ENCODE measurements around the gene COQ3.
A peak's percentile ranks its signal among the peaks of the same experiment; 100 is the strongest.

COQ3 gene, protein sequence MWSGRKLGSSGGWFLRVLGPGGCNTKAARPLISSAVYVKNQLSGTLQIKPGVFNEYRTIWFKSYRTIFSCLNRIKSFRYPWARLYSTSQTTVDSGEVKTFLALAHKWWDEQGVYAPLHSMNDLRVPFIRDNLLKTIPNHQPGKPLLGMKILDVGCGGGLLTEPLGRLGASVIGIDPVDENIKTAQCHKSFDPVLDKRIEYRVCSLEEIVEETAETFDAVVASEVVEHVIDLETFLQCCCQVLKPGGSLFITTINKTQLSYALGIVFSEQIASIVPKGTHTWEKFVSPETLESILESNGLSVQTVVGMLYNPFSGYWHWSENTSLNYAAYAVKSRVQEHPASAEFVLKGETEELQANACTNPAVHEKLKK

DNA sequence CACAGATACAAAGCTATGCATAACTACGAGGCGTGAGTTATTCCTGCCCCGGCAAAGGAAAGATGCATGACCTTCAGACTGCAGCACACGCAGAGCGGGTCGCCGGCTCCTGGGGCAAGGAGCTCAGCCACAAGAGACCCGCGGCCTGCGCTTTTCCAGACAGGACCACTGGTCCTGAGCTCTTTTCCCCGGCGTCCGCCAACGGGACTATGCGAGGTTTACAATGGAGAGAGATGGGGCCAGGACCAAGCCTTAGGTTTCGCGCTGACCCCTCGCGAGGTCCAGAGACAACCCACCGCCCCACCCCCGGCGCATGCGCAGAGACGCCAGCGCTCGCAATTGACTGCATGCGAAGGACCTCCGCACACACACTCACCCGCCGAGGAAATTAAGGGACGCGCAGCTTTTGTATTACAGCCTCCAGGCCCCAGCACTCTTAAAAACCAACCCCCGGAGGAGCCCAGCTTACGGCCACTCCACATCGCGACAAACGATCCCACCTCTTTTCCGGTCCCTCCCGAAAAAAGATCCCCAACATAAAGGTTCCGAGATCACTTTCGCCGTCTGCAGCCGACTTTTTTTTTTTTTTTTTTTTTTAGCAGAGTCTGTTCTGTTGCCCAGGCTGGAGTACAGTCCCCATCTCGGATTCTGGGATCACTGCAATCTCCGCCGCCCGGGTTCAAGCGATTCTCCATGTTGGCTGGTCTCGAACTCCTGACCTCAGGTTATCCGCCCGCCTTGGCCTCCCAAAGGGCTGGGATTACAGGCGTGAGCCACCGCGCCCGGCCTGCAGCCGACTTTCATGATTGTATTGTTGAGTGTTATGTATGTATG lies at the start of gene COQ3:
Gene COQ3, minus strand, starts transcription at position 498 of the 834 bp plus-strand sequence. Its CDS starts 16 bp downstream, at position 482.
- peak; percentile 62 for FAIRE-seq
- DNase-seq (ENCODE audit: extremely low spot score, insufficient read length, low read depth), result peak; percentile 78

DNA sequence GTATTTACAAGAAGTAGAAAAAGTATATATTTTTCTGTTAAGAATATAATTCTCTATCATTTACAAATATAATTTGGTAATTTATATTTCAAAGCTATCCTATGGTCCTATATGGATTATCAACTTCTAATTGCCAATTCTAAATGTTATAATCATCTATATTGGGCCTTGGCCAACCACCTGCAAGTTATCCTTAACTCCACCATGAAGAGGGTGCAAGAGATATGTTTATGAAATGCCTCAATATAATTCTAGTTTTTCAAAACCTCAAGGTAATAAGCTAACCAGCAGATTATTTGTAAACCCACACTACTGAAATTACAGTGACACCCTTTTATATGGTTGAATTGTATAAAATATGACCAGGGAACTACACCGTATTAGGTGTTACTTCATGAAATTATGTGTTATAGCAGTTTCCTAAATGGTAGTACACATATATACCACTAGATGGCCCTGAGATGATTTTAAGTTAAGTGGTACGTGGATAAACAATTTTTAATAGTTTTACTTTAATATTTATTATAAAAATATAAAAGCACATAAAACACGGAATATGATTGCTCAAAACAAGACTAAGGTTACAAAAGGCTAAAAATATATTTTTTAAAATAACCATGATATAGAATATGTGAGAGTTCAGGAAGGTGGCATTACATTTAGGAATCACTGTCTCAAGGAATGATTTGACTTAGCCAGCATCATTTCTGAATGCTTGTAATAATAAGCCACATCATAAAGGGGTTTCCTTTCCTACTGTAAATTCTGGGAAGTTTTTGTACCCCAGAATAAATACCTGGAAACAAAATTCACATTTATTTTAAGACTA lies 40.9 kb upstream of the COQ3 start:
- DNase-seq (ENCODE audit: extremely low spot score, insufficient read length, low read depth) (no peak), FAIRE-seq (peak; percentile 68)

DNA sequence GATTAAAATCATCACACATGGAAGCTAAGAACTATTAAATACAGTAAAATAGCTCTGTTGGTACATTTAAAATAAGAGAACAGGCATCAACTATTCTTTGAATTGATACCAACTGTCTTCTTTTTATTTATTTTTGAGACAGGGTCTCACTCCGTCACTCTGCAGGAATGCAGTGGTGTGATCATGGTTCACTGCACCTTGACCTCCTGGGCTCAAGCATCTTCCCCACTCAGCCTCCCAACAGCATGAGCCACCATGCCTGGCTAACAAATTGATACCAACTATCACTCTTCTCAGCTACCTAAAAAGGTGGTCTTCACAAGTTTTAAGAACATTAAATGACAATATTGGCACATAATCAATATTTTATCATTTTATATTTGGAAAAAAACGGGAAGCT lies 38.9 kb upstream of the COQ3 start:
- FAIRE-seq, result no peak
- DNase-seq (ENCODE audit: extremely low spot score, insufficient read length, low read depth), result no peak

DNA sequence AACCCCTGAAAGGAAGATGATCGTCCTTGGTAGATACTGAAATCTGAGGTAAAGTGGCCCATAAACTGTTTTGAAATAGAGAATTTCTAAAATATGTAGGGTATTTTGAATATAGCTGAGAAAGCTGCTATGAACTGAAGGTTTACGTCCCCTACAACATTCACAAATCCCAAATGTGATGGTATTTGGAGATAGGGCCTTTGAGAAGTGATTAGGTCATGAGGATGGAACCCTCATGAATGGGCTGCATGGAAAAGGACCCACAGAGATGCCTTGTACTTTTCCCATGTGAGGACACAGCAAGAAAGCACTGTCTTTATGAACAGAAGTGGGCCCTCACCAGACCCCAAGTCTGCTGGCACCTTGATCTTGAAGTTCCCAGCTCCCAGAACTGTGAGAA lies 37.9 kb upstream of the COQ3 start:
- no peak for DNase-seq (ENCODE audit: extremely low spot score, insufficient read length, low read depth)
- no peak for FAIRE-seq

DNA sequence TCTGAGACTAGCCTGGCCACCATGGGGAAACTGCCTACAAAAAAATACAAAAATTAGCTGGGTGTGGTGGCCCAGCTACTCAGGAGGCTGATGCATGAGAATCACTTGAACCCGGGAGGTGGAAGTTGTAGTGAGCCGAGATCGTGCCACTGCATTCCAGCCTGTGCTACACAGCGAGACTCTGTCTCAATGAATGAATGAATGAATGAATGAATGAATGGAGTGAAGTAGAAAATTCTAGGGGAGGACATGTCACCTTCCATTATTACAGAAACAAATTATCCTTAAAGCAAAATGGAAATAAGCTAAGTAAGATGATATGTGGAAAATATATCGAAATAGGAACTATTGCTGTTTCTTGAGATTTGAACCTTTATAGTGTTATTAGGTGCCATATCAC lies 34.0 kb upstream of the COQ3 start:
- DNase-seq (ENCODE audit: extremely low spot score, insufficient read length, low read depth), result no peak
- no peak for FAIRE-seq

DNA sequence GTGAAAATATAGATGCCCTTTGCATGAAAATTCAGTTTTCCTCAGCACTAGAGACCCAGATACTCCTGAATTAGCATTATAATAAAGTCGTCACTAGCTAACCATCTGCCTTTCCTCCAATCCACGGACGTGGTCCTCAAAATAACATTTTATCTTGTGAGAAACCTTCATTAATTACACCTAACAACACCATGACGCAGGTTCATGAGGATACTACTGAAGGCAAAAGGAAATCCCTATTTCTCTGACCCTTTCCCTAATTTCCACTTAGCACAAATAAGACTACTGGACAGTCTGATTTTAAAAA lies 32.4 kb upstream of the COQ3 start:
- FAIRE-seq (no peak), DNase-seq (ENCODE audit: extremely low spot score, insufficient read length, low read depth) (no peak)

DNA sequence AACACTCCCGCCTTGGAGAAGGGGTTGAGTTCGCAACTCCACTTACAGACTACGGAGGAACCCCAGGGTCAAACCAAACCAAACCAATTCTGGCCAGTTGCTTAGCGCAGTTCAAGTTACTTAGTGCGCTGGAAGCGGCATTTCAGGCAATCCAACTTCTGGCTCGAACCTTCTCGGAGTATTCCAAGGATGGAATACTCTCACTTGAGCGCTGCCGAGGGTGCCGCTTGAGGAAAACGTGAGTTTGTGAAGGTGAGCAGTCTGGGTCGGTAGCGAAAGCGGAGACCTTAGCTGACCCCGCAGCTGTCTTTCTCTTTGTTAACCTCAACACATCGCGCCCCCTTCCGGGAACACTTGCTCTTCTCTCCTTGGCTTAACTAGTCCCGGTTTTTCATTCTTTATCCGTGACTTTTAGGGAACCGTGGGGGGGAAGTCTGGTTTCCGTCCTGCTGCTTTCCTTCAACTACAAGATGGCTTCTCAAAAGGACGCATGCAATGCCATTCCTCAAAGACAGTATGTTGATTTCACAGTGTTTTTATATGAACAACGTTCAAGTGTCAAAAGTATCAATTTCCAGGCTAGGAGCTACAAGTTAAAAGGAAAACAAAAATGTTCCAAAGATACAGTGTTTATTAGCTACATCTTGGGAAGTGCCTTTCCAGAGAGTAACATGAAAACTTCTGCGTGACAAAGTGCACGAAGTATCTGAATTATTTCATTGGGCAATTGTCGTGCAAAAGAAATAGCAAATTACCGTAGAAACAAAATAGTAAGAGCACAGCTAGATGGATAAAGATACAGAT lies 31.9 kb upstream of the COQ3 start:
- DNase-seq (ENCODE audit: extremely low spot score, insufficient read length, low read depth) (no peak), FAIRE-seq (no peak)

DNA sequence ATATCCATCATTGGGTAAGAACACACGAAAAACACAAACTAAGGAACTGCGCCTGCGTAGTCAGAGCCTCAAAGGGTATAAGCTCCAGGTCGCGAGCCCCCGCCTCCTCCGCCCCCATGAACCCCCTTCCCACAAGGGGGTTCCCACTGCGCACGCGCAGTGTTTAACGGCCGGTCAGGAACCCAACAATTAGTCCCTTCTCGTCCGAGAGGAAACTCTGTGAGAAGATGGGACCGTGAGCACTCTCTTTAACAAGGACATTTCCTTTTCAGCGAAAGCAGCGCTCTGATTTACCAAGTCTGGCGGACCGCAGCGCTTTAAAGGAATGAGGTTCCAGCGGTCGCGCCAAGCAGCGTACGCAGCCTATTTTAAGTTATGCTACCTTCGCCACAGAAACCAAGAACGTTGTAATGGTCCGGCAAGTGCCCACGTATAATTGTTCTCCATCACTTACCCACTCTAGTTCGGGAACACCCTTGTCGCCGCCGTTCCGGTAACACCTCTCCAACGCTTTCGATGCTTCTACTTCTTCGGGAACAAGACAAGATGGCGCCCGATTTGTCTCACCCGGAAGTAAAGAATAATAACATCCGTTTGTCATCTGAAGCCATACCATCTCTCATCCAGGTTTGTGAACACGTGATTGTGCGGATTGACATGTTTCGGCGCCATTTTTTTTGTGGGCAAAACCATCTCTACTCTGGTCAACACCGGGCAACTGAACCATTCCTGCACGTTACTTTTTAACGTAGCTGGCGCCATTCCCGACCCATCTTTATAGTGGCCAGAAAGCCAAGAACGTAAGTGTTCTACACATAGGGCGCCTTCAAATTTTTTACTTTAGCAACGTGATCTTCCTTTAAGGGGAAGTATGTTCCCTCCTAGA lies 31.0 kb upstream of the COQ3 start, which contains the start of gene PNISR:
Gene PNISR, minus strand, starts transcription at position 548 of the 886 bp plus-strand sequence. CDS start 10,649 bp downstream, outside the sequence.
- FAIRE-seq (peak; percentile 97), DNase-seq (ENCODE audit: extremely low spot score, insufficient read length, low read depth) (peak; percentile 77)

DNA sequence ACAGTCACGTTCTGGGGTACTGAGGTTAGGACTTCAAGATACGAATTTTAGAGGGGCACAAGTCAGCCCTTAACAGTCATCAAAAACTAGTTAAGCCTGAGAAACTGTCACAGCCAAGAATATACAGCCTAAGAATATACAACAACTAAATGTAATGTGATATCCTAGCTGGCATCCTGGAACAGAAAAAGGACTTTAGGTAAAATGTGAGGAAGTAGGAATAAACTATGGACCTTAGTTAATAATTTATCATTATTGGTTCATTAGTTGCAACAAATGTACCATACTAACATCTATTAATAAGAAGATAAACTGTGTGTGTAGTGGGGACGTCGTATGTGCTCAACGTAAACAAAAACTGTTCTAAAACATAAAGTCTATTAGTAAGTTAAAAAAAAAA lies 30.0 kb upstream of the COQ3 start:
- DNase-seq (ENCODE audit: extremely low spot score, insufficient read length, low read depth) (no peak), FAIRE-seq (no peak)

DNA sequence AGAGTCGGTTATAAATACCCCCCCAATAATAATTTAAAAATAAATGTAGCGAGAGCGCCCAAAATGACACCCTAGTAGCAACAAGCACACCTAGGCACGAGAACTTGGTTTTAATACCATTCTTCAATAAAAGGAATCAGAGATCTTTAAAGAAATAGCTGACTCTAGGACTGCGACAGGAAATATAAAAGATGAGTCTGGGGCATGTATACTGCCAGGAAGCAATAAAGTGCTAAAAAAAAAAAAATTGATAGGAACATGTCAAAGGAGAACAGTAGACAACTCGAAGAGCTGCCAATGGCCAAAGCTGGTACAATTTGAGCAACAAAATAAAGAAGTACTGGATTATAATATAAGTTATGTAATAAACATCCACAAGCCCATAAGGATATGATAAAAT lies 28.9 kb upstream of the COQ3 start:
- FAIRE-seq, result no peak

DNA sequence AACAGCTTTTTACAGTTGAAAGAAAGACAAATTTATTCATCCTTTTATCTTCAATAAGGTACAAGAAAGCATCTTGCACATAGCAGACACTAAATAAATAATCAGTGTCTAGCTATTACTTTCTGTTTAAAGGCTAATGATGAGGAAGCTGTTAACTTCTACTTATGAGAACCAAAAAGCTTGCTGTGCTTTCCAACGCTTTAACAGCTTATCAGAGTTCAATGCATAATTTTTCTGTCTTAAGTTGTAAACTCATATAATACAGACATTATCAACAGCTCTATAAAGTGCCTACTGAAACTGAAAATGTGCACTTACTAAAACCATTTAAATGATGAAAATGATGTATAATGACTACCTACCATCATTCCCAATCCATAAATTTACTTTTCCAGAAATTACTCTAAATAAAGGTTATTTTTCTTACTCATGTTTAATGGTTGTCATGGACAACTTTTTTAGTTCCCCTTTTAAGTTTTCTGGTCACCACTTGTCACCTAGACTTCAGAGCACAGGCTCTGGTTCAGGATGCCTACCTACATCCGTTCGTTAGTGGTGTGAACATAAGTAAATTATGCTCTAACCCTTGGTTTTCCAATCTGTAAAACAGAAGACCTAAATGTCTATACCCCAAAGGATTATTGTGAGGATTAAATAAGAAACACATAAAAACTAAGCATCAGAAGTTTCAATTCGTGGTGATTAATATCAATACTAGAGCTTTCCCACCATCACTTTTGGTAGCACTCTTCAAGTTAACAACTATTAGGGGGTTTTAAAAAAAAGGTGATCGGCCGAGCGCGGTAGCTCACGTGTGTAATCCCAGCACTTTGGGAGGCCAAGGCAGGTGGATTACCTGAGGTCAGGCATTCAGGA lies 23.1 kb upstream of the COQ3 start:
- peak; percentile 61 for FAIRE-seq
- no peak for DNase-seq (ENCODE audit: extremely low spot score, insufficient read length, low read depth)

More for the DNA sequence above, 28.9 kb upstream of the COQ3 start:
- DNase-seq (ENCODE audit: extremely low spot score, insufficient read length, low read depth), result no peak

DNA sequence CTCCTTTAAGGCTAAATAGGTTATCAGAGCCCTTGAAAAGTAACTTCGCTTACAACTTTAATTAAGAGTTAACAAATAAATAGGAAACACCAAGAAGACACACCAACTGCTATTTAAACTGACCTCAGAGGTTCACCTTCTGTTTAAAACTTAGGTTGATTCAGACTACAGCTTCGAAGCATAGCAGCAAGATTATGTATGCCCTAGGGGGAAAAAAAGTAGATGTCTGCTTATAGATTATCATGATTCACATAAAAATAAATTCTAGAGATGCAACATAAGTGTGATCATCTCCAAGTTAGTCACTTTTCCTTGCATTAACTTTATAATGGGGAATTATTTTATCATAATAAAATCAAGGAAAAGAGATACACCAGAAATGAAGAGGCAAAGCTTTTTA lies 22.2 kb upstream of the COQ3 start:
- no peak for DNase-seq (ENCODE audit: extremely low spot score, insufficient read length, low read depth)
- peak; percentile 29 for FAIRE-seq

DNA sequence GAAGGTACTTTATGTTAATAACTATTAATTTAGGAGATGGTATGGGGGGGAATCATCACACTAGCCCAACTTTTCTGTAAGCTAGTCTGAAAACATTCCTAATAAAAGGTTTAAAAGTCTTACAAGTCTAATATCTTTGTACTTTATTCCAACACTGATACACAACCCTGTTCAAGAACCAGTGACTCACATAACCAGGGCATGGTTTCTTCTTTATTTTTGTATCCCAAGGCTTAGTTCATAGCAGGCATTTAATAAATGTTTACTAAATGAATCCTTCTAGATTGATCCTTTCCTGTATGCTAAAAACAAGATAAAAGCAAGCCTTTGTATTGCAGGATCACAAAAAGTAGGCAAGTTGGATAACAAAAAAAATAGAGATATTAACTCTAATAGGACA lies 21.5 kb upstream of the COQ3 start:
- peak; percentile 26 for FAIRE-seq

DNA sequence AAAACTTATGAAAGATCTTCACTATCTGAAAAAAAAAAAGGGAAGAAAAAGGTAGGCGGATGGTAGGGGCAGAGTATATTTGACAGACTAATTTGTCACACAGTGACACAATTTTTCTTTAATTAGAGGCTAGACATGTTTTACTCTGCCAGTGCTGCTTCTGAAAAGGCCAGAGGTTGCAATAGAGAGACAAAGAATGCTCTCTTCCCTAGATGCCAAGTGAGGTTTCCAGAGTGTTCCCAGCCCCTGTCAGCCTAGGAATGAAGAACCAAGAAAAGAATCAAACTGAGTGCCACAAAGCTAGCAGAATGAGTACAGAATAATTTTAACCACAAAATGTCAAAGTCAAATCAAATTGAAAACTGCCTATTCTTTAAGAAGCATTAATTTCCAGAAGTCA lies 18.1 kb upstream of the COQ3 start:
- DNase-seq (ENCODE audit: extremely low spot score, insufficient read length, low read depth) (no peak), FAIRE-seq (no peak)

More for the DNA sequence above, 21.5 kb upstream of the COQ3 start:
- DNase-seq (ENCODE audit: extremely low spot score, insufficient read length, low read depth), result no peak

DNA sequence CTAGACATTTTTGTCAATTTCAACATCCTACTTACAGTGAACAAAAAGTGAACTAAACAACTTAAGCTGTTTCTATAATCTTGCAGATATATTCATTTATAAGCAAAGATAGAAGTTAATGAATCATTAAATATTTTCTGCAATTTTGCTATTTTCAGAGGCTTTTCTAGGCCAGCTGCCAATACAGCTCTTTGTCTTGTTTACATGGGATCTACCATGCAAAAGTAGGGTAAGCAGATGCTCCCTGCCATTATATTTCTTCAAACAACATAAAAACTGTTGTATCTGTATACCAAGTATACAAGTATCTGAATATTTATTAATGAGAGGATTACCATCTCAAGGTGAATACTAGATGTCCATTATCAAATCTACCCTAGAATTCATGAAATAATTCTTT lies 15.7 kb upstream of the COQ3 start:
- no peak for FAIRE-seq
- no peak for DNase-seq (ENCODE audit: extremely low spot score, insufficient read length, low read depth)

DNA sequence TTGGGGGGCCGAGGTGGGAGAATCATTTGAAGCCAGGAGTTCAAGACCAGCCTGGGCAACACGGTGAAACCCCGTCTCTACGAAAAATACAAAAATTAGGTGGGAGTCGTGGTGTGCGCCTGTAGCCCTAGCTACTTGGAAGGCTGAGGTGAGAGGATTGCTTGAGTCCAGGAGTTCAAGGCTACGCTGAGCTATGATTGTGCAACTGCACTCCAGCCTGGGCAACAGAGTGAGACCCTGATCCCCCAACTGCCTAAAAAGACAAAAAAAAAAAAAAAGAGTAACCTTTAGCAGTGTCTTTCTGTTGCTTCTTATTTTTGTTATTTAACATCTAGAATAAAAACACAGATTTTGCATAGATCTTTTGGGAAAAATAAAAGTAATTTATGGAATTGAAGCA lies 13.1 kb upstream of the COQ3 start:
- FAIRE-seq (no peak), DNase-seq (ENCODE audit: extremely low spot score, insufficient read length, low read depth) (no peak)

DNA sequence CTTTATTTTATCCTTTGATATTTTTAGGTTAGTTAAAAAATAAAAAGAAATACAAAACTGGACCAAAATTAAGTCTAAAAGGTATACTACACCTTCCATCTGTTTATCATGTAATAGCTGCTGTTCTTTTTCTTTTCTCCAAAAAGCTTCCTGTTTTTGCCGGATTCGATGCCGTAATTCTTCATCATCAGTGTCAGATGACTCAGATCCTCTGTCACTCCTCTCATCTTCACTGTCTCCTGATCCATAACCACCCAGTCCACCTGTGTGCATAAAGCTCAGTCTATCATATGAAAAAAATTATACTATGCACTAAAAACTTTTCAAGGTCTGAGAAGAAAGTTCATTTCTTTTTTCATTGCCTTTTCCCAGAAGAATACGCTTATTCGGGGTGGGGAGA lies 8.5 kb upstream of the COQ3 start:
- FAIRE-seq (no peak), DNase-seq (ENCODE audit: extremely low spot score, insufficient read length, low read depth) (no peak)

DNA sequence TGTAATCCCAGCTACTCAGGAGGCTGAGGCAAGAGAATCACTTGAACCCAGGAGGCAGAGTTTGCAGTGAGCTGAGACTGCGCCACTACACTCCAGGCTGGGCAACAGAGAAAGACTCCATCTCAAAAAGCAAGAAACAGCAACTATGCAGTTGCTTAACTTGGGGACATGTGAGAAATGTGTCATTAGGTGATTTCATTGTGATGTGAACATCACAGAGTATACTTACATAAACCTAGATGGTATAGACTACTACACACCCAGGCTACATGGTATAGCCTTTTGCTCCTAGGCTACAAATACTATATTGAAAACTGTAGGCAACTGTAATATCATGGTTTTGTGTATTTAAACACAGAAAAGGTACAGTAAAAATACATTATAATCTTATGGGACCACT lies 3.3 kb upstream of the COQ3 start:
- no peak for FAIRE-seq

More for the DNA sequence above, 3.3 kb upstream of the COQ3 start:
- DNase-seq (ENCODE audit: extremely low spot score, insufficient read length, low read depth), result no peak
